ENCODE data around the gene ATP2C2.

The ATP2C2 gene

GRCh38 chr16:84476401-84476800 is 108.1 kb downstream of the ATP2C2 start:
- TF ChIP-seq ZNF274 (IDR thresholded peaks at IDR 0.05; ENCODE audit: low read depth, low read length) (no peak), YY1 (IDR thresholded peaks at IDR 0.05; ENCODE audit: insufficient read depth, insufficient read length) (no peak), SUZ12 (IDR thresholded peaks at IDR 0.05; ENCODE audit: extremely low read depth, insufficient read depth, insufficient read length) (no peak)
- Histone ChIP-seq H3K9ac (ENCODE audit: insufficient read length, low read depth) (no peak overlapping the region), H3K27me3 (ENCODE audit: insufficient read depth, insufficient read length) (no peaks in the 10 kb centered on the region), H3K4me1 (ENCODE audit: insufficient read depth, insufficient read length) (peaks cover 2% of the 10 kb centered on the region), H3K4me3 (ENCODE audit: insufficient read length, low read depth) (no peak overlapping the region), H3K36me3 (ENCODE audit: insufficient read depth, insufficient read length, low read length) (peaks cover 39% of the 10 kb centered on the region), H3K9me3 (ENCODE audit: insufficient read depth, low read length) (peaks cover 16% of the 10 kb centered on the region; the same call in 1 of the 2 replicates)
- no peak for DNase-seq (ENCODE audit: low read depth, low spot score)

DNA sequence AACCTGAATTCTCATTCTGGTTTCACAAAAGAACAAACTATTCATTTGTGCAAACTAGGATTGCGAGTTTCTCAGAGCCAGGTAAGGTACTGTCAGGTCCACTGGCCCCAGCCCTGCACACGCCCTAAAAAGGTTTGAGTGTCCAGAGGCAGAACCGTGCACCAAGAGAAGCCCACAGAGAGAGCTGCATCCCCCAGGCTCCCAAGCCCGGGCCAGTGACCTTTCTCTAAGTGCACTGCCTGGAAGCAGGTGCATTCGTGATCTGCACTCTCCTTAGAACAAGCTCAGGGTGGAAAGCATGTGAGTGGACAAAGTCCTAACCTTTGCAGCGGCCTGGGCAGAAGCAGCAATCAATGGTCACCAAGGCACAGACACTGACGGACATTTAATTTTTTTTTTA is 109.3 kb downstream of the ATP2C2 start:
- peaks cover 10% of the 10 kb centered on the region; the same call in 1 of the 2 replicates for H3K9me3 ChIP-seq (ENCODE audit: insufficient read depth, low read length)
- TF ChIP-seq ZNF274 (IDR thresholded peaks at IDR 0.05; ENCODE audit: low read depth, low read length), result no peak
- TF ChIP-seq YY1 (IDR thresholded peaks at IDR 0.05; ENCODE audit: insufficient read depth, insufficient read length), result no peak
- TF ChIP-seq SUZ12 (IDR thresholded peaks at IDR 0.05; ENCODE audit: extremely low read depth, insufficient read depth, insufficient read length), result no peak
- H3K4me3 ChIP-seq (ENCODE audit: insufficient read length, low read depth), result no peak overlapping the region

GRCh38 chr16:84478172-84478947 is 110.0 kb downstream of the ATP2C2 start:
- Histone ChIP-seq H3K4me3 (ENCODE audit: insufficient read length, low read depth) (no peak overlapping the region), H3K36me3 (ENCODE audit: insufficient read depth, insufficient read length, low read length) (peaks cover 49% of the 10 kb centered on the region), H3K9ac (ENCODE audit: insufficient read length, low read depth) (no peak overlapping the region), H3K9me3 (ENCODE audit: insufficient read depth, low read length) (peaks cover 10% of the 10 kb centered on the region; the same call in 1 of the 2 replicates), H3K4me1 (ENCODE audit: insufficient read depth, insufficient read length) (peaks cover 2% of the 10 kb centered on the region), H3K27me3 (ENCODE audit: insufficient read depth, insufficient read length) (no peaks in the 10 kb centered on the region)
- no peak for DNase-seq (ENCODE audit: low read depth, low spot score)
- no peak for TF ChIP-seq YY1 (IDR thresholded peaks at IDR 0.05; ENCODE audit: insufficient read depth, insufficient read length)

More for the DNA sequence above, 109.3 kb downstream of the ATP2C2 start:
- no peak for DNase-seq (ENCODE audit: low read depth, low spot score)
- Histone ChIP-seq H3K36me3 (ENCODE audit: insufficient read depth, insufficient read length, low read length) (peaks cover 42% of the 10 kb centered on the region), H3K27me3 (ENCODE audit: insufficient read depth, insufficient read length) (no peaks in the 10 kb centered on the region), H3K4me1 (ENCODE audit: insufficient read depth, insufficient read length) (peaks cover 2% of the 10 kb centered on the region), H3K9ac (ENCODE audit: insufficient read length, low read depth) (no peak overlapping the region)

GRCh38 chr16:84479716-84480450 is 111.5 kb downstream of the ATP2C2 start:
- H3K9me3 ChIP-seq (ENCODE audit: insufficient read depth, low read length), result peaks cover 8% of the 10 kb centered on the region; the same call in 1 of the 2 replicates
- no peak for DNase-seq (ENCODE audit: low read depth, low spot score)
- no peak for TF ChIP-seq ZNF274 (IDR thresholded peaks at IDR 0.05; ENCODE audit: low read depth, low read length)
- TF ChIP-seq YY1 (IDR thresholded peaks at IDR 0.05; ENCODE audit: insufficient read depth, insufficient read length), result no peak
- no peak for TF ChIP-seq SUZ12 (IDR thresholded peaks at IDR 0.05; ENCODE audit: extremely low read depth, insufficient read depth, insufficient read length)
- no peaks in the 10 kb centered on the region for H3K27me3 ChIP-seq (ENCODE audit: insufficient read depth, insufficient read length)
- peaks cover 2% of the 10 kb centered on the region for H3K4me1 ChIP-seq (ENCODE audit: insufficient read depth, insufficient read length)
- no peak overlapping the region for H3K9ac ChIP-seq (ENCODE audit: insufficient read length, low read depth)
- H3K4me3 ChIP-seq (ENCODE audit: insufficient read length, low read depth), result no peak overlapping the region
- peaks cover 62% of the 10 kb centered on the region for H3K36me3 ChIP-seq (ENCODE audit: insufficient read depth, insufficient read length, low read length)

DNA sequence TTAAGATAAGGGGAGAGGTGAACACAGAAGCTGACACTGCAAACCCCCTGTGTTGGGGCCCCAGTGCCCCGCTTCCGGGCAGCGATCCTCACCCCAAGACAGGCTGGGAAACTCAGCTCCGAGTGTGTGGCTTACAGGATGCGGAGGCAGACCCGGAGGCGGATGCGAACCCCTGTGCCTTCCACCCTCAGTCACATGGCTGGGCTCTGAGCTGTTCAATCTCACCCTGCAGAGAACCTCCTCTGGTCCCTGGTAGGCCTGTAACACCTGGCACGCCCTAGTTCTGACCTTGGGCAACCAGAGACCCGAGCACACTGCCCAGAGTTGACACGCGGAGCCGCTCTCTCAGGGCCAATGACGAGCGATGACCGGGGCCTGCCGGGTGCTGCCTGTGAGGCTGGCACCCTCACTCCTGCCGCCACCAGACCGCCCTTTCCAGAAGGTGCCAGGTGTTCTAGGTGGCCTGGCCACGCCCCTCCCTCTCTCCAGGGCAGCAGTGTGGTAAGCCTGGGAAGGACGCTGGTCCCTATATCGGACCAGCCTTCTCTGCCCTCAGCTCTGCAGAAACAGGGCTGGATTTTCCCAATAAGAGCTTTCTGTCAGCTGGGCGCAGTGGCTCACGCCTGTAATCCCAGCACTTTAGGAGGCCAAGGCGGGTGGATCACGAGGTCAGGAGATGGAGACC is 112.9 kb downstream of the ATP2C2 start:
- peaks cover 70% of the 10 kb centered on the region for H3K36me3 ChIP-seq (ENCODE audit: insufficient read depth, insufficient read length, low read length)
- H3K27me3 ChIP-seq (ENCODE audit: insufficient read depth, insufficient read length), result no peaks in the 10 kb centered on the region
- H3K9ac ChIP-seq (ENCODE audit: insufficient read length, low read depth), result no peak overlapping the region
- H3K4me1 ChIP-seq (ENCODE audit: insufficient read depth, insufficient read length), result no peaks in the 10 kb centered on the region
- no peak overlapping the region for H3K4me3 ChIP-seq (ENCODE audit: insufficient read length, low read depth)
- no peak for DNase-seq (ENCODE audit: low read depth, low spot score)
- H3K9me3 ChIP-seq (ENCODE audit: insufficient read depth, low read length), result no peaks in the 10 kb centered on the region
- TF ChIP-seq YY1 (IDR thresholded peaks at IDR 0.05; ENCODE audit: insufficient read depth, insufficient read length) (no peak), SUZ12 (IDR thresholded peaks at IDR 0.05; ENCODE audit: extremely low read depth, insufficient read depth, insufficient read length) (no peak), ZNF274 (IDR thresholded peaks at IDR 0.05; ENCODE audit: low read depth, low read length) (no peak)

- no peak for TF ChIP-seq YY1 (IDR thresholded peaks at IDR 0.05; ENCODE audit: insufficient read depth, insufficient read length)
- TF ChIP-seq SUZ12 (IDR thresholded peaks at IDR 0.05; ENCODE audit: extremely low read depth, insufficient read depth, insufficient read length), result no peak
- TF ChIP-seq ZNF274 (IDR thresholded peaks at IDR 0.05; ENCODE audit: low read depth, low read length), result no peak
- Histone ChIP-seq H3K27me3 (ENCODE audit: insufficient read depth, insufficient read length) (no peaks in the 10 kb centered on the region), H3K36me3 (ENCODE audit: insufficient read depth, insufficient read length, low read length) (peaks cover 75% of the 10 kb centered on the region), H3K4me3 (ENCODE audit: insufficient read length, low read depth) (no peak overlapping the region), H3K9ac (ENCODE audit: insufficient read length, low read depth) (no peak overlapping the region), H3K9me3 (ENCODE audit: insufficient read depth, low read length) (no peaks in the 10 kb centered on the region), H3K4me1 (ENCODE audit: insufficient read depth, insufficient read length) (no peaks in the 10 kb centered on the region)
- no peak for DNase-seq (ENCODE audit: low read depth, low spot score)
These were observed 113.9 kb downstream of the ATP2C2 start for GRCh38 chr16:84482001-84482891.
